GM18499 (cell line): ENCODE measurements around the gene ALK.

Experiments used
- ATAC-seq: cut with Tn5 transposase; IDR thresholded peaks from one replicate; pipeline ENCODE4 v1.9.1; 2021; ENCODE audit warnings: moderate number of reproducible peaks; ENCODE audit not compliant: insufficient read depth, unreplicated experiment

Gene ALK

DNA sequence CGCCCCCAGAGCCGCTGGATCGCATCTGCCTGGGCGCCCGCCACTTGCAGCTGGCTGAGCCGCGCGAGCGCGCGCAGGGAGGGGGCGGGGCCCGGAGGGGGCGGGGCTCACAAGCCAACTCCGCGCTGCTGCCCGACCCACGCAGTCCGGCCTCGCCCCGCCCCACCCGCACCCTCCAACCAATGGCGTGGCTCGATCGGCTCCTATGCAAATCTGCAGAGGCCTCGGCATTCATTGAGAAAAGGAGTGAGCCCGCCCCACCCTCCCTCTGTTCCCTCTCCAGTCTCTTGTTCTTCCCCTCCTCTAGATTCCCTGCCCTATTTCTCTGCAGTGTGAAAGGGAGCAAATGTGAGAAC, at the start of gene ALK:
ALK (minus strand) TSS at position 27 of the 356 bp plus-strand sequence. CDS start 927 bp downstream, outside the sequence.
- ATAC-seq: no peak

DNA sequence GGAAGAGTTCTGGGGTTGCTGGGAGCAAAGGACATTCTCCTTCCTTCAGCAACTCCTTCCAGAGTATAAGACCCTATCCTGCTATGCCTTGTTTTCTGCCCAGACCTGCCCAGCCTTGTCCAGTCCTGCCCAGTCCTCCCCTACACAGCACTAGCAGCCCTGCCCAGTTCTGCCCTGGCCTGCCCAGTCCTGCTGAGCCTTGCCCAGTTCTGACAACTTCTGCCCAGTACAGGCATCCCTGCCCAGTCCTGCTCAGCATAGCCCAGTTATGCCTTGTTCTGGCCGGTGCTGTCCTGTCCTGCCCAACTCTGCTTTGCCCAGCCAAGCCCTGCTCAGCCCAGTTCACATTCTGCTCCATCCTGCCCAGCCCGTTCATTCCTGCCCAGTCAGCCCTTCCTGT, 44.9 kb upstream of the ALK start:
- ATAC-seq: no peak

DNA sequence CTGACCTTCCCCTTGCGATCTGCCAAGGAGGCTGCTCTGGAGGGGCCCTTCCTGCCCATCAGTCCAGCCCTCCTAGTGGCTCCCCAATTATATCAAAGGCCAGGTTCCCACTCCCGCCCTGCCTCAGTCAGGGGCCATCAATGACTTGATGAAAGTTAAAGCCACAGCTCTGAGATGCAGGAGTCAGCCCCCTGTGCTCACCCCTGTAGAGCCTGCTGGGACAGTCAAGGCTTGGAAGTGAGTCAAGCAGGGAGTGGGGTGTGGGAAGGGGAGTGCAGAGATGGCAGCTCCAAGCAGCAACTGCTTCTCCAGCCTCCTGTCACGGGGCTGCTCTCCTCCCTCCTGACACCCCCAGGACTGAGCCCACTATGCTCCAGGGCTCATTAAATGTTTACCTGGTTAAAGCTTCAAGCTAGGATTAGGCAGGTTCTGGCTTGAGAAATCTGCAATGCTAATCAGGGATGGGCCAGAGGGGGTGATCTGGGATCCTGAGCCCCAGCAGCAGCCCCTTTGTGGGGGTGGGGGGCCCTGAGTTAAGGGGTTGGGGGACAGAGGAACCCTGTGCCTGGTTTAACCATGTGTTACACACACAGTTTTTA, 42.7 kb upstream of the ALK start:
- no peak for ATAC-seq

DNA sequence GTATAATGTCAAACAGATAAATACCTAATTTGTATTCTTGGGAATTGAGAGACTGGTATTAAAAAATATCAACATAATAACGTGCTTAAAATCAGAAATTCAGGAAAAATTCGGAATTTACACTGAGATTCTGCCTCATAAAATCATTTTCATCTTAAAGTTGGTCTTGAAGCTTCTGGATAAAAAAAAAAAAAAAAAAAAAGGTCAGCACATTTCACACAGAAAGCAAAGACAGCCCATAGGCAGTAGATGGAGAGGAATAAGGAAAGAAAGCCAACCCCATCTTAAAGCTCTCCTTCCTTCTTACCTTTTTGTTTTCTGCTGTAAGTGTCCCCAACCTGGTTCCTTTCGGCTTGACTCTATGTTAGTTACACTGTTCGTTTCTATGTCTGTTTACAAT, 41.5 kb upstream of the ALK start:
- ATAC-seq: no peak

DNA sequence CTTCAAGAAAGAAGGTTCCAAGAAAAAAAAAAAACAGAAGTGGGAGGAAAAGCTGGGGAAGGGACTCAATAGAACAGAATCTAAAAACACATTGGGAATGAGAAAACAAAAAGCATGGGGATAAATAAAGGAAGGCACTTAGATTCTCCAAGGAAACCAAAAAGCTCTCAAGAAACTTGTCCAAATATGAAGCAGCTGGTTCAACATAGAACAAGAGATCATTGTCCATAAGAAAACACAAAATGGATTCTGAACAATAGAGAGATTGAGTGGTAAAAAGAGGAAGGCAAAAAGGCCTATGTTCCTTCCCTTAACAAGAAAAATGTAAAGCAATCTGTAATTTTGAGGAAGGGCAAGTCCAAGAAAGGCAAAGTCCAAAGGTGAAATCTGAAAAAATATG, 32.9 kb upstream of the ALK start:
- ATAC-seq: no peak

DNA sequence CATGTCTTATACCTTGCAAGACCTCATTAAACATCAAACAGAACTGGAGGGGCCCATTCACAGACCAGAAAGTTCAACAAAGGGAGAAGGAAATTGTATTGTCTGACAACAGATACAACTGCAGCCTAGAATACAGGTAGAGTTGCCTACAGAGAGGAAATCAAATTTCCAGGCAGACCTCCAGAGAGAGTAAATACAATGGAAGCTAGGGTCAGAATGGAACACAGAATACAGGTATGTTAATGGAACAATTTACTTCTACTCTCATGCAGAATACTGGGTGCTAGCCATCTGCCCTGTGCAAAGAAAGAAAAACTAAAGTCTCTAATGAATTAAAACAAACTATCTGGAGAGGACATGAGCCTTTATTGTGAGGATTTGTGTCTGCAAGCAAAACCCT, 31.6 kb upstream of the ALK start:
- no peak for ATAC-seq

DNA sequence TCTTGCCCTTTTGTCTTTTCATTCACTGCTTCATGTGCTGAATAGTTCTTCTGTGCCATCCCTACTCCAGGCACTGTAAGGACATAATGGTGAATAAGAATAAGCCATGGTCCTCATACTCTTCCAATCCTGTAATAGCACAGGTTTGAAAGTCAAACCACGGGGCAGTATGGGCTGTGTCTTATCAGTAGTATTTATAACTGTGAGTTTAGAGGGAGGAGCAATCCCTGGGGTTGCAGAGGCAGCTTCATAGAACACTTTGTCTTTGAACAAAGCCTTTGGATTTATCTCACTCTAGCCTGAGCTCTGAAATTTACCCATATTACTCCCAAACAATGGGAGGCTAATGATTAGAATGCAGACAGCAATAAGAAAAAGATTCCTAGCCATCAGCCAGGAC, 30.2 kb upstream of the ALK start:
- no peak for ATAC-seq

DNA sequence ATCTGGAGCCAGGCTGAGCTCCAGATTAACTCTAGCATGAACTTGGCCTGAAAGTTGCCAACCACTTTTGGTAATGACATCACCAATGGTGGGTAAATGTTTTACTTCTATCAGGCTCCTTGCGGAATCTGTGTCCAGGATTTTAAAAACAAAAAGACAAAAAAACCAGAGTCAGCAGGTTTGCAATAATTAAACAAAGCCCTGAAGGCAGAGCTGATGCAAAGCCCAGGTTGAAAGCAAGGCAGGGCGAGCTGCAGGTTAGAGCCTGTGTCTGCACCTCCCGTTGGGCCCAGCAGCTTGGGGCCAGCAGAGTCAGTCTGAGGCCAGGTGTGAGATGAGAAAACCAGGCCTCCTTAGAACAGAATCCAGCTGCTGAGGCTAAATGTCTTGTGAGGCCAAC, 29.1 kb upstream of the ALK start:
- no peak for ATAC-seq

DNA sequence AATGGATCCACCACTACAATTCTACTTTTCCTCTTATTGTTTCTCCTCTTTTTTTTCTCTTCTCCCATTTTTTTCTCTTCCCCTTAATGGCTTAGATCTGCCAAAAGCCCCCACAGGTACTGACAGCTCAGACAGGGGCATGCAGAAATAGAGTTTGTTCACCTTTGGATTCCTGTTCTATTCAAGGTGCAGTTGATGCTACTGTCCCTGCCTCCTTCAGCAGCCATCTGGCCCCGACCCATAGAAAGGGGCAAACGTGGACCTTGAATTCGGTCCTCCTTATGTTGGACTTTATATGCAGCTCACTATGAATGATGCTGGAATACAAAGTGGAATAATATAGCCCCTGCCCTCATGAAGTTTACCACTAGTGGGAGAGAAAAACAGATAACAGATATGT, 27.7 kb upstream of the ALK start:
- ATAC-seq: no peak

DNA sequence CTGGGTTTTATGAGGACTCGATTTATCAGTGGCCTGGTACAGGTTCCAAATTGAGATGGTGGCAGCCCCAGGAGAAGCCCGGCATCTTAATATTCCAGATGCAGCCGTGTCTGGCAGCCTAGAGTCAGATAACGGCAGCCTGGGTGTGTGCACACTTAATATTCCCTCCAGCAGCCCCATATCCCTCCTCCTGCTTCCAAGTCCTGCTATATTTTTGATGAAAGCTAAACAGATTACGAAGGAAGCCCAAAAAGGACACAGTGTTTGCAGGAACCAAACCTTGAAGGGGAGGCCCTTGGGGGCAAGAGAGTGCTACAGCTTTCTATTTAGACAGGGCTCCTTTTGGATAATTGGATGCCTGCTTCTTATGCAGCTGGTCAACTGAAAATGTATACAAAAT, 25.1 kb upstream of the ALK start:
- ATAC-seq: no peak

DNA sequence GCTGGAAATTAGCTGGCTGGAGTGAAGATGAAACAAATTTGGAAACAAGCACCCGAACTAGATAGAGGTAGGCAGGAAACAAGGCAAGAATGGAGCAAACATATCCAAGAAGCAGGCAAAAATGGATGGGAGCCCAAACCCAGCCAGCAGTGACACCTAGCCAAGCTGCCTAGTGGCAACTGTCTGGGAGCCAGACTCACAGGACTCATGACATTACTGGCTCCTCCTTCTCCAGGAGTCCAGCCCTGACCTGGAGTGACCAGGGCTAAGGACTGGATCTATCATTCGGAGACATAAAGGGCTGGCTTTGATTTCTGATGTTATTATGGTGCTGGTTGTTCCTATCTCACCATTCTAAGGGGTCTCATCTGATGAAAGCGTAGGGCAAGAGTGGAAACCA, 21.3 kb upstream of the ALK start:
- no peak for ATAC-seq

DNA sequence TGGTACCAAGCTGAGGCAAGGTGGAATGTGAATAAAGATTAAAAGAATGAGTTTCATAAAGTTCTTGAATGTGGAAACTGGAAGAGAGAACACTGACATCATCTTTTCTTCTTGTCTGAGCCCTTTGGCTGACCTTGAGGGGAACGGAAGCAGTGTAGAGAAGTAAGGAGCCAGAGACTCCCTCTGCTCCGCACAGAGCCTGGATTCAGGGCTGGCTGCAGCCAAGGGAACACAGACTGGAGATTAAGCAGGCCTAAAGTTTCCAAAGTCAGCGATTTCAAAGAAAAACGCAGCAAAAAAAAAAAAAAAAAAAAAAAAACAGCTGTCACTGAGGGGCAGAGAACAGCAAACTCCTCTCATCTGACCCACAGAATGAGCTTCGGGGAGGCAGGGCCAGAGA, 19.3 kb upstream of the ALK start:
- no peak for ATAC-seq

DNA sequence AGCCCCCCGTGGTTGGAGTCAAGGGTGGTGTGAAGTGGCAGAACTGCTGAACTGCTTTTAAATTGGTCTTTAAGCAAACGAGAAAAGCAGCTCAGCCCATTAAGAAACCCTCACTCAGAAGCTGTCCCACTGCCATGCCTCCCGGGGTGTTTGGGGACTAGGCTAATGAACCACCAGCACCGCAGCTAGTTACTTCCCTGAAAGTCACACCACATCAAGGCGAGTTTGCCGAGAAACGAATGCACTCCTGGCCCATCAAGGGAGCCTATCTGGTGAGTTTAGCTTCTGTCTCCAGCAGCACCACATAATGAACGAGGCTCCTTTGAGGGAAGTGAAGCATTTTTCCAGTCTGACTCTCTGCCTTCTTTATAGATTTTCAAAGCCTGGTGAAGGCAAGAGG, 14.6 kb upstream of the ALK start:
- ATAC-seq: no peak

DNA sequence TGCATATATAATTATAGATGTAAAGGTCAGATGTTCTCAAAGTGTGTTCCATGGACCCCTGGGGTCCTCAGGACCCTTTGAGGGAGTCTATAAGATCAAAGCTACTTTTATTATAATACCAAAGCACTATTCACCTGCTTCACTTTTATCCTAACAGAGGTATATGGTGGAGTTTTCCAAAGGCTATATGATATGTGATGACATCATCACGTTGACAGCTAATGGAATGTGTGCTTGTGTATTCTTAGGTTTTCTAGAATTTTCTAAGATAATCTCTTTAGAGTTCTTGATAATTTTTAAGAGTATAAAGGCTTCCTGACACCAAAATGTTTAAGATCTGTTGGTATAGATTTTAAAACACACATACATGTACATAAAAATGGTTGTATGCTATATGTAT, 10.4 kb upstream of the ALK start:
- no peak for ATAC-seq

DNA sequence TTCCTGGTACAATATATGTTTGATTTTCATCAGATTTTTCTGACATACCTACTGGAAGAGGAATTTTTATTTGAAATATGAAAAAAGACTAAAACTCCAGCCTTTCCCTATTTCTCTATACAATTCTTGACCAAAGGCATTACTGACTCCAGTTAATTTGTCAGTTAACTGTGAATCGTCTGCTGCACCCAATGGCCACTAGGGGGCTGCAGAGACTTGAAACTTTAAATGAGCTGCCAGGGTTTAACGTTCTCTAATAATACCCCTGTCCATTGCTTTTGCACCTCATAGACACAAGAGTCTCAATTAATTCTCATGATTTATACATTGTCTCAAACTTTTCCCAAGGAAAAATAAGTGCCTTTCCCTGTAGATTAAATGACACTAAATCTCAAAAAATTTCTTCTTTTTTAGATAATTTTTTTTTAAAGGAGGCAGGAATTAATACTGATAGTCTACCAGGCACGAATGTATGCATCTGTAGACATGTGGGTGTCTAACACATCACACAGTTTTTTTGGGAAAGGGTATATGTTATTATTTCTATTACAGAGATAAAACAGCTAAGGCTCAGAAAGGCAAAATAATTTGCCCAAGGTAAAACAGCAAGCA, 1.8 kb upstream of the ALK start:
- no peak for ATAC-seq

DNA sequence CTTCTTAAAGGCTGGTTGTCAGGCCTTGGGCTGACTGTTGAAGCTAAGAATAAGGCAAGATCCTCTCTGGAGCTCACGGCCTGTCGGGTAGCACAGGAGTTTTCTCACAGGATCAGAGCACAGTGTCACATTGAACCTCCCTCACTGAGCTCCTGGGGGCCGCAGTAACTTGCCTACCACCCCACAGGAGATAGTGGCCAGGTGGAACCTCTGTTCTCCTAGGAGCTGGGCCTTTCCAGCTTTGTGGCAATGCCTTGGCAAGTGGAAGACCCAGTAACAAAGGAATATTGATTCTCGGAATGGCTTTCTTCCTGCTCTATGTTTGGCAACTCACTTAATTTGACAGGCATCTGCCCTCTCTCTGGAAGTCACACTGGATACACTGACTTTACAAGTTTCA, 1.2 kb upstream of the ALK start:
- no peak for ATAC-seq

DNA sequence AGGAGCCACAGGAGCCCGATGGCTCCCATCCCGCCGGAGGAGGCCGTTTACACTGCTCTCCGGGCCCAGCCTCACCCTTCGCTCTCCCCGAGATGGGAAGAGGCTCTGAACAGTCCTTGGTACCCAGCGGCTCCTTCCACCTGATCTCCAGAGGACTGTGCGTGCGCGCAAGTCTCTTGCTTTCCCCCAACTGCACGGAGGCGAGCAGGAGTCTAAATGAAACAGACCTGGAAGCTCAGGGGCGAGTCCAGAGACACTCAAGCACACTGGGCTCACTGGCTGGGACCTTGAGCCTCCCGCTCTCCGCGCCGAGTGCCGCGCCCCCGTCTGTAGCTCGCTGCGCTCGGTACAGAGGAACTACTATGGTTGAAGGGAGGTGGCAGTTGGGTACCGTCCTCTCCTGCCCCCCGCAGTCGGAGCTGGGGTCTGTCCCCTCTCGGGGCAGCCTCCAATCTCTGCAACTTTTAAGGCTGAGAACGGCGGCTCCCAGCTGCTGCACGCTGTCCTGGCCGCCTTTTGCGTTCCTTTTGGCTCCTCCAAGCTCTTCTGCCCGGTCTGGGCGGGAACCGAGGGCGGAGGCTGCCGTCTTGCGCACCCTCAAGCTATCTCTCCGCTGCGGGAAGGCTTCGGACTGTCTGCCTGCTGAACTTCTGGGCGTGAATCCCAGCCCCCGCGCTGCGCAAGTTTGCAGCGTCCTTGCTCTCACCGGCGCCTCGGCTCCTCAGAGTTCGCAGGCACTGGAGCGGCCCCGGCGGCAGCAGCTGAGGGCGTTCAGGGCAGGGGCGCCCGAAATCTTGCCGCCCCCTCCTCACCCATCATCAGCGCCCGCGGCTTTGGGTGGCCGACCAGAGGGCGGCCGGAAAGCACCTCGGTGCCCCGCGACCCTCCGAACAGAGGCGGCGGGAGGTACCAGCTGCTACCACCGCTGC, 491 bp downstream of the ALK start:
- ATAC-seq: no peak

DNA sequence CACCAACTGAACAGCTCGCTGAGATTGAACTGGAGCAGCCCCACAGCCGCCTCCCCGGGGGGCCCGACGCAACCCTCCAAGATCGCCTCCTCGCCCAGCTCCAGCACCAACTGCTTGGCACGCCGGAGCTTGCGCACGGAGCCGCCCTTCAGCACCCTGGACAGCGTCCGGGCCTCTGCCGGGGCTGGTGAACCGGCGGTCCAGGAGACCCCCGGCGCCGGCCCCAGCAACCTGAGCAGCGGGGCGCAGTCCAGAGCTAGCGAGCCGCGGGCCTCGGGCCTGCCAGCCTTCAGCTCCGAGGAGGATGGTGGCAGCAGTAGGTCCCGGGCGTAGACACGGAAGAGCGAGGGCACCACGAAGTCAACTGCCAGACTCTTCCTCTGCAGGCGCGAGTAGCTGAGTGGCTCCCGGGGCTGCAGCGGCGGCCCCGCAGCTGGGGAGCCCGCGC, 1.2 kb downstream of the ALK start:
- no peak for ATAC-seq

DNA sequence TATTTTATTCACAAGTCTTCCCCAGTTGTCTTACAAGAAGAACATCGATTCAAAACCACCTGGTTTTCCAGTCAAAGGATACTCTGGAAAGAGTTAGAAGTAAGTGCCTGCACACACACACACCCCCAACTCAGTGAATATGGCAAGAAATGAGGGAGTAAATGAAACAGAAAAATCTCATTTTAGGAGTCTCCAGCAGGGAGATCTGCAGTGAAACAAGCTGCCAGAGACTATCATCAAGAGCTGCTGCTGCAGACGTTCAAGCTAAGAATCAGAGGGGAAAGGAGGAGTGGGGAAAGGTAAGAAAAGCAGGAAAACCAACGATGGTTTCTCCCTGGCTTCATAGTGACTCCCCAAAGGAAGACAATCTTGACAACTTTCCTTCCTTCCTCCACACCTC, 2.4 kb downstream of the ALK start:
- ATAC-seq: no peak

DNA sequence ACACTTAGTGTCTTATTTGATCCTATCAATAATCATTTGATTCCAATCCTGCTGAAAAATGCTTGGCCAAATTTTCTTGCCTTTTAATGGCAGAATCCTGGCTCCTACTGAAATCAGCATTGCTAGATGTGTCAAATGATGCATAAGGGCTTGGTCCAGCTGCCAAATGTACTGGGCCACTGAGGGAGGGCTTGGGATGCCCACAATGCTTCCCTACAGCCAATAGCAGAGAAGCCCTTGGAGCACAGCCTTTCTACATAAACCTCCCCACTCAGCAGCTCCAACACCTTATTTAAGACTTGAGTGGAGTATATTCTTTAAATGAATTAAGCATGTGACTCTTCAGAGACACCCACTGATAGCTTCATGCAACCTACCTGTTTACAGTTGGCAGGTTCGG, 3.6 kb downstream of the ALK start:
- no peak for ATAC-seq

DNA sequence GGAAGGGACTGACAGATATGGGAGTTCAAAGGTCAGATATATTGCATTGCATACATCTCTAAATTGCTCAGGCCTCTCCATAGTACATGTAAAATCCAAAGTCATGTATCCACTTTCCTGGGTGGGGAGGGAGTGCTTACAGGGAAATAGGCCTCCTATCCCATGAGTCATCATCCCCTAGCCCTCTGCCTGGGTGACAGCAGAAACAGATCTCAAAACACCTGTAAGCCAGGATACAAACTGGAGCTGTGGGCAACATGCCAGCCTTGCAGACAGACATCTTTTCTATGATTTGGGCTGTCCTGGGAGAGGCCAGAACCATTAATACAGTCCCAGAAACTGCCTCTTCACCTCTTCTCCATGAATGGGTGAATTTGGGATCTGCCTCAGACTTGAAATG, 4.8 kb downstream of the ALK start:
- no peak for ATAC-seq

DNA sequence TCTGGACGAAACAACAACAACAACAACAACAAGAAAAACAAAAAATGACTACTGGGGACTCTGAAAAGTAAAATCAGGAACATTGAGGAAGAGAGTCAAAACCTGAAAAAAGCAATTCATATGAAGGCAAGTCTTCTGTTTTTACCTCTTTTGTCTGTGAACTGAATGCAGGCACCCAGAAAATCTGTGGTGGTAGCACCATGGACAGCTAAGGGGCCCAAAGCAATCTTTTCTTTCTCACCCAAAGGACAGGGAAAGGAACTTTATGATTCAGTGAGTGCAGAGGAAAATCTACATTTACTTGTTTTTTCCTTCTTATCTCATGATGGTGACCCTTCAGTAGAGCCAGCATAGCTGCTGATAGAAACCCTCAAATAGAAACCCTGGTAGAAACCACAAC, 10.4 kb downstream of the ALK start:
- ATAC-seq: no peak
